GM12874 (cell line): ENCODE data around the gene TRANK1.

Experiments used
- TF ChIP-seq, protein P1 (sequence below): IDR thresholded peaks from 2 replicates; pipeline ENCODE4 v1.5.1; 2011; ENCODE audit warnings: low read depth, mild to moderate bottlenecking, control low read depth, low read length, moderate library complexity; ENCODE audit not compliant: insufficient read depth

The TRANK1 gene

DNA sequence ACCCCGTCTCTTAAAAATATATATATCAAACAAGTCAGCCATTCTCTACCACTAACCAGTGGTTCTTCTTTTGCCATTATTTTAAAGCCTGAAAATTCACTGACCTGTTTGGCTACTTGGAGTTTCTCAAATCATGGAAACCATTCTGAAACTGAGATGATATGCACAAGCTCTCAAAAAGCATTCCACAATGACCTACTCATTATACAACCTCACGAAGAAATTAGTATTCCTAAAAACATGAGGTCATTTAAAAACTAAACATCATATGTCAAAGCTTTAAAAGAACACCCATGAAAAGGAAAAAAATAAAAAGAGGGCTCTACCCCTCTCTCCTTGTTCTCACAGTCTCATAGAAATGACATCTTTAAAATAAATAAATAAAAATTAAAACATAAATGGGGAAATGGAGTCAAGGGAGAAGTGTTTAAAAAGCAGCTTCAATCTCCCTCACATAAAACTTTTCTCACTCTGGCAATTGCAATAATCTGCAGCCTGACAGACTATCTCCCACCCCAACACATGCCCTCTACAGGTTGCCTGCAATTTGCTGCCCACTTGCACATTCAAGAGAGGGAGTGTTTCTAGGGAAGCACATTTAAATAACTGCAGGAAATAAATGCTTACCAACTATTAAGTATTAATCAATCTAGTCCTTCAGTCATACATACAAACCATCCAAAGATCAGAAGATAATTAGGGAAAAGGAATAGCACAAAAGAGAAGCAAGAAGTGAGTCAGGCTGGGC, 73.3 kb downstream of the TRANK1 start:
- TF ChIP-seq, protein P1, sequence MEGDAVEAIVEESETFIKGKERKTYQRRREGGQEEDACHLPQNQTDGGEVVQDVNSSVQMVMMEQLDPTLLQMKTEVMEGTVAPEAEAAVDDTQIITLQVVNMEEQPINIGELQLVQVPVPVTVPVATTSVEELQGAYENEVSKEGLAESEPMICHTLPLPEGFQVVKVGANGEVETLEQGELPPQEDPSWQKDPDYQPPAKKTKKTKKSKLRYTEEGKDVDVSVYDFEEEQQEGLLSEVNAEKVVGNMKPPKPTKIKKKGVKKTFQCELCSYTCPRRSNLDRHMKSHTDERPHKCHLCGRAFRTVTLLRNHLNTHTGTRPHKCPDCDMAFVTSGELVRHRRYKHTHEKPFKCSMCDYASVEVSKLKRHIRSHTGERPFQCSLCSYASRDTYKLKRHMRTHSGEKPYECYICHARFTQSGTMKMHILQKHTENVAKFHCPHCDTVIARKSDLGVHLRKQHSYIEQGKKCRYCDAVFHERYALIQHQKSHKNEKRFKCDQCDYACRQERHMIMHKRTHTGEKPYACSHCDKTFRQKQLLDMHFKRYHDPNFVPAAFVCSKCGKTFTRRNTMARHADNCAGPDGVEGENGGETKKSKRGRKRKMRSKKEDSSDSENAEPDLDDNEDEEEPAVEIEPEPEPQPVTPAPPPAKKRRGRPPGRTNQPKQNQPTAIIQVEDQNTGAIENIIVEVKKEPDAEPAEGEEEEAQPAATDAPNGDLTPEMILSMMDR, result no peak

DNA sequence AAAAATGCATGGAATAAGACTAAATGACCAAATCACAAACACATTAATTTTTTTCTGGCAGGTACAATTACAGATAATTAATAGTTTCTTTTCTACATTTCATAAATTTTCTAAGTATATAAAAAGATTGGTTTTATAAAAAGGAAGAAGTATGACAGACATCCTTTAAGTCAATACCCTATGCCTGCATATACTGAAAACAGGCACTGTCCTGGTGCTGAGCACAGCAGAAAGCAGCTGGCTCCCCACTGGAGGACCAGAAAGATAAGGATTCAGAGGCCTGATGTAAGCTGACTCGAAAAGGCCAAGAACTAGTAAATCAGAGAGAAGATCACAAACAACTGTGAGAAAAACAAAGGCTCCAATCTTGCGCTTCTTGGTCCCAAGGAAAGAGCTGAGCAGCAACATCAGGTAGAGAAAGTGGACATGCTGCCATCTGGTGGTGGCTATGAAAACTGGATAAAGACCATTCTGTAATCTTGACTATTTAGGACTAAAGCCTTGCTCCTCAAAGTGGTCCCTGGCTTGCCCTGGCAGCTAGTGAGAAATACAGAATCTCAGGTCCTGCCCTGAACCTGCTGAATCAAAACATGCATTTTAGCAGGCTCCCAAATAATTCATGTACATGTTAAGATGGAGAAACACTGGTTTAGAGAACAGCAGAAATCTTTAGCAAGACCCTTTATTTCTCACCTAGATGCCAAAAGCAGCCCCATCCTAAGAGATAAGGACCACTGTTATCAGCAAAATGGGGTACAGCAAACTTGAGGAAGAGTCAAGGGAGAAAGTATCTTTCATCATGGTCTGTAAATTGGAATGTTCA, 76.0 kb downstream of the TRANK1 start:
- TF ChIP-seq, protein P1, result peak; percentile 72

DNA sequence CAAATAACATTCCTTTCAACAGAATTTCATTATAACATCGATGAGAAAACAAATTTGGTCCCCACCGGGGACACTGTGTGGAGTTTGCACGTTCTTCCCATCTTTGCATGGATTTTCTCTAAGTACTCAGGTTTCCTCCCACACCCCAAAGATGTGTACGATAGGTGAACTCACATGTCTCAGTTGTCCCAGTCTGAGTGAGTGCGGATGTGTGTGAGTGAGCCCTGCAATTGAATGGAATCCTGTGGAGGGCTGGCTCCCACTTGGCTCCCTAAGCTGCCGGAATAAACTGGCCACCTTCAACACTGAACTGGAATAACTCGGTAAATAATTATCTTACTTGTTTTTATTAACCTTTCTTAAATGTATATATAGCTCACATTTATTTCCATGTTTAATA, 77.0 kb downstream of the TRANK1 start:
- TF ChIP-seq, protein P1, result no peak

DNA sequence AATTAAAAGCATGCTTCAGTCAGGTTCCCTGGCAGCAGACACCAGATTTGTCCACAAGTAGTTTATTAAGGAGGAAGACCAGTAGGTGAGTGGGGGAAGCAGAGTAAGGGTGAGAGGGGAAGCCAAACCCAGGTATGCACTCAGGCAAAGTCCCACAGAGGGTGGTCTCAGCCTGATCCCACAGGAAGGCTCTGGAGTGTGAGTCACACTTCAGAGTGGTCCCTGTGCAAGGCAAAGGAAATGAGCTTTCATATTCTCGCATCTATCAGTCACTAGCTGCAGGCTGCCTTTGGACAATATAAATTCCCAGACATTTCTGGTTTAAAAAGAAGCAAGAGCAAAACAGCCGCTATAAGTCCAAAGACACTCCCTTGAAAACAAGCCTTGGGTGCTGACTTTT, 78.5 kb downstream of the TRANK1 start:
- TF ChIP-seq, protein P1, result no peak

DNA sequence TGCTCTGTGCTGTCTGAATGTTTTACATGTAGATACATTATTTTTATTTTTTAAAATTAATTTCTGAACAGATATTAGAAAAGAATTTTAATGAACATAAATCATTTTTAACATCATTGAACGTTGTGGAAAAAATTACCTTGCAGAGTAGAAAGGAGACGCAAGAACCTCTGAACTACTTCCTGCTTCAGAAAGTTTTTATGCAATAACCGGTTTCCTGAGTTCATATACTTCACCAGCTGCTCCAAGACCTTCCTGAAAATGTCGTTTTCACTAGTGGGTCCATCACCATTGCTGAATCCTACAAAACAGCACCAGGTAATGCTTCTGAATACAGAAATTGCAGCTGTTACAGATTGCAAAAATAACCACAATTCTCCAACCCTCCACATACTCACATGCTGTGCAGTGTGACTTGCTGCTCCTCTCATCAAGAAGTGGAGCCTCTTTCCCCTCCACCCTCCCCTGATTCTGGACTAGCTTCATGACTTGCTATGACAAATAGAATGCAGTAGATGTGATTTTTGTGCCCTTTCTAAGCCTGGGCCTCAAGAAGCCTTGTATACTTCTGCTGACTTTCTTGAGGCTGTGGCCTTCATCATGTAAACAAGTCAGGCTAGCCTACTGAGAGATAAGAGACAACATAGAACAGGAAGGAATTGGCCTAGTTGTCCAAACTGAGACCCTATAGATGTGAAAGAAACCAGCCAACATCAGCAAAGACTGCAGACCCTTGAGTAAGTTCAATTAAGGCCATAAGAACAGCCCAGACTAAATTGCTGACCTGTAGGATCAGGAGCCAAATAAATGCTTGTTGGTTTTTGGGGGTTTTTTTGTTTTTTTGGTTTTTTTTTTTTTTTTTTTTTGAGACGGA, 80.4 kb downstream of the TRANK1 start:
- TF ChIP-seq, protein P1, result no peak

DNA sequence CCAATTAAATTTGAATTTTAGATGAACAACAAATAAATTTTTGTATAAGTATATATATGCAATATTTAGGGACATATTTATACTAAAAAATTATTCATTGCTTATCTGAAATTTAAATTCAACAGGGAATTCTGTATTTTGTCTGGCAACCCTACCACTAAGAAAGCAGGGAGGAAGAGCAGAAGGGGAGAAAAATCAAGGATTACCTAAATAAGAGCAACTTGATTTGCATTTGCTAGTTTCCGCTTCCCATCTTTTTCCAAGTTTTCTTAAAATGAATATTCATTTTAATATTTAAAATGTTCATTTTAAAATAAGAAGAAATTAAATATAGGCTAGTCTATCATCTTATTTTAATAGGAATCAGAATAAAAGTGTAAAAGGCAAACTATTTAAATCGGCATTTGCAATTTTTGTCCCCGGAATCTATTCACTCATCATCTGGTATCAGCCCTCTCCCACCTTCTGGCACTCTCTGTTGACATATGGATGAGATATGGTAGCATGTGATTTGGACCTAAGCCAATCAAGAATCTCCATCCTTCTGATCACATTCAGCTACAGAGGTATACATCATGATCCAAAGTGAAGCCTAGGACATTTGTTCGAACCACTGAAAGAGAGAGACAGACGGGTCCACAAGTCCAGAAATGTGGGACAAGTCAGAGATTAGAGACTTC, 82.6 kb downstream of the TRANK1 start:
- TF ChIP-seq, protein P1, result no peak
